Hematopoietic multipotent progenitor cell treated with erythropoietin and hydrocortisone succinate and interleukin-3 and kit ligand, for 15 days (in vitro differentiated cells): ENCODE results near the gene DUT.
A peak's percentile ranks its signal among the peaks of the same experiment; 100 is the strongest.

Source experiments
- DNase-seq: peaks from one replicate; pipeline ENCODE4 v3.0.0-alpha.2; 2015; ENCODE audit warnings: low spot score

Gene DUT

GRCh38 chr15:48330105-48330785 lies 984 bp upstream of the DUT start:
- no peak for DNase-seq

GRCh38 chr15:48331796-48332641 lies 790 bp downstream of the DUT start:
- peak; percentile 68 for DNase-seq

- no peak for DNase-seq
These were observed 1.4 kb downstream of the DUT start for GRCh38 chr15:48332642-48333034.

GRCh38 chr15:48333540-48333939 lies 2.3 kb downstream of the DUT start:
- DNase-seq: no peak

- no peak for DNase-seq
These were observed 3.0 kb downstream of the DUT start for GRCh38 chr15:48334260-48334659.

- peak; percentile 55 for DNase-seq
These were observed 5.7 kb downstream of the DUT start for GRCh38 chr15:48336940-48337339.

GRCh38 chr15:48337607-48338006 lies 6.4 kb downstream of the DUT start:
- DNase-seq: no peak

- no peak for DNase-seq
These were observed 8.9 kb downstream of the DUT start for GRCh38 chr15:48340111-48340510.

- DNase-seq: no peak
These were observed 12.6 kb downstream of the DUT start for GRCh38 chr15:48343865-48344264.

GRCh38 chr15:48345516-48345915 lies 14.3 kb downstream of the DUT start:
- DNase-seq: no peak

GRCh38 chr15:48352474-48353072 lies 21.3 kb downstream of the DUT start:
- DNase-seq: peak; percentile 63

- no peak for DNase-seq
These were observed 23.6 kb downstream of the DUT start for GRCh38 chr15:48354694-48355303.

- no peak for DNase-seq
These were observed 24.1 kb downstream of the DUT start for GRCh38 chr15:48355377-48355776.

GRCh38 chr15:48358229-48359152 lies 27.3 kb downstream of the DUT start:
- DNase-seq: no peak

GRCh38 chr15:48360841-48361240 lies 29.6 kb downstream of the DUT start:
- DNase-seq: no peak

- DNase-seq: no peak
These were observed 30.5 kb downstream of the DUT start for GRCh38 chr15:48361685-48362084.

GRCh38 chr15:48363474-48363873 lies 32.2 kb downstream of the DUT start:
- no peak for DNase-seq

- DNase-seq: no peak
These were observed 34.3 kb downstream of the DUT start for GRCh38 chr15:48365575-48365974.

GRCh38 chr15:48366584-48367312 lies 35.5 kb downstream of the DUT start:
- DNase-seq: no peak

- DNase-seq: no peak
These were observed 36.3 kb downstream of the DUT start for GRCh38 chr15:48367483-48367882.

GRCh38 chr15:48370460-48370859 lies 39.2 kb downstream of the DUT start:
- DNase-seq: no peak
